NCI-H1092 (cell line): ENCODE results near the gene ATP13A4.

Source experiments
- DNase-seq: peaks from one replicate; lab custom pipeline; 2025; lab: John Stamatoyannopoulos, UW

ATP13A4 gene

DNA sequence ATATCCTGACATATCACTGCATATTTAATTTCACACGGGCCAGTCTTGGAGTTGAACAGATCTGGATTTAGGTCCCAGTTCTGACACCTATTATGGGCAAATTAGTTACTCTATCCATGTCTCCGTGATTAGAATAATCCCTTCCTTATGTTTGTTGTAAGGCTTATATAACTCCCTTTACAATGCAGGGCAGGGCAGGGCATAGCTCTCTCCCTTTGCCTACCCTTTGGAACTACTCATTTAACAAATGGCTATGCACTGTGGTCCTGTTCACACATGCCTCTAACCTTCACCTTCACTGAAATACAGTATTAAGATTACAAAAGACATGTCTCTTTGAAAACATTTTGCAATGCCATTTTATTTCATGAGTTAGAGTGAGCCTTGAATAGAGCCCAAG is 151.4 kb downstream of the ATP13A4 start:
- no peak for DNase-seq

DNA sequence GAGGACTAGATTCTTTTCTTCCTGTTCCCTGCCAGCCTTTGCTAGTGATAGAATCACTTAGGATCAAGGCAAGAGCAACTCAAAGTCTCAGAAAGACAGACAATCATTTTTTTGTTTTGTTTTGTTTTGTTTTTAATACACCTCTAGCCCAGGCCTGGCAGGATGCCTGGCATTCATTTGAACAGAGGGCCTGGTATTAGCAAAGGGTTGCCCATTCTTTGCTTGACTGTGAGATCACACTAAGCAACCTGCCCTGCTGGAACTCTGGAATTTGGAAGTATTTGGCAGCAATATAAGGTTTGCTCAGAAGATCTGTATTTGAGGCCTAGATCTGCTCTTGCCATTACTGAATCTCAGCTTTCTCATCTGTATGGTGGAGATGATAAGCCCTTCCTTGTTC is 154.4 kb downstream of the ATP13A4 start:
- DNase-seq: no peak

DNA sequence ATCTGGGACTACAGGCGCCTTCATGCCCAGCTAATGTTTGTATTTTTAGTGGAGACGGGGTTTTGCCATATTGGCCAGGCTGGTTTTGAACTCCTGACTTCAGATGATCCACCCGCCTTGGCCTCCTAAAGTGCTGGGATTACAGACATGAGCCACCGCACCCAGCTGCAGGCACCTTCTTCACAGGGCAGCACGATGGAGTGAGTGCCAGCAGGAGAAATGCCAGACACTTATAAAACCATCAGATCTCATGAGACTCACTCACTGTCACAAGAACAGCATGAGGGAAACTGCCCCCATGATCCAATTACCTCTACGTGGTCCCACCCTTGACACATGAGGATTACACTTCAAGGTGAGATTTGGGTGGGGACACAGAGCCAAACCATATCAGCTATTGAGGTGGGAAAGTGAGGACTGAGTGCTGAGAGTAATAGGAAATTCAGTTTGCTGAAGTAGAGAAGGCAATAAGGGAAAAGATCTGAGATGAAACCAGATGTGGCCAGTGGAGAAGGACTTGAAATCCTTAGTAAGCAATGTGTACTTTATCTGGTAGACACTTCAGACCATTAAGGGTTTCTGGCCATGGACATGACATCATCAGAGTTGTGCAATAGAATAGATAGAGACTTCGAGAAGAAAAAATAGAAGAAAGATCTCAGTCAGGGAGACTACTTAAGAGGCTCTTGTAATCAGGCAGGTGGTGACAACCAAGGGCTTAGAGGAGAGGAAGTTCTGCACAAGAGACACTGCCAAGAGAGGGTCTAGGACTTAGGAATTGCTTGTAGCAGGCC is 158.0 kb downstream of the ATP13A4 start:
- DNase-seq: no peak

DNA sequence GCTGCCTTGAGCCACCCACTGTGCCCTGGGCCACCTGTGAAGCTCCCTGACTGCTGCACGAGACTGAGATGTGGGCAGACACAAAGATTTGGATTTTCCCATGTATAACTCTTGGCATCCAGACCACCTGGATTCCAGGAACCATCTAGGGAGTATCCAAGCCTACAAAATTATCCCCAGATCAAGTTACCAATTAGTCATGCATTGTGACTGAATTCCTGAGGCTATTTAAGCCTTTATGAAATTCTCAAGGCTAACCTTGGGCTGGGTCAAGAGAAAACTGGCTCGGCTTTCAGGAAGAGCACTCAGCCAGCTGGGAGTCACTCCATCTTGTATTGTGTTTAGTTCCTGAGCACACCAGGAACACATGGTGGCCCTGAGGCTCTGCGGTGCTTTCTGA is 162.8 kb downstream of the ATP13A4 start:
- DNase-seq: no peak

DNA sequence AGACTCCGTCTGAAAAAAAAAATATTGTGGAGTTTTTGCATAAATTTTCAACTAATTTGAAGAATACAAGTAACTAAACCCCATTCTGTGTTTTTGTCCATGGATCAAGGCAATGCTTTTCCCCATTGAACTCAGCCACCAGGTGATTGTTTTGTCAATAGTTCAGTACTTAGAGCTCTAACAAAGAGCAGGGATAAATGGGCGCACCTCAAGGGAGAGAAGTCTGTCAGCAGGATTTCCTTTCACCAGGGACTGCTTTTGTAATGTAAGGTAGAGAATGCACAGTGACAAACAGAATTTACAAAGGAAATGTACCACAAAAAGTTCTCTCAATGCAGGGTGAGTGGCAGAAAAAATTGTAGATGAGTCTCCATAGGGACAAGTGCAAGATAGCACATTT is 165.4 kb downstream of the ATP13A4 start:
- DNase-seq: no peak

DNA sequence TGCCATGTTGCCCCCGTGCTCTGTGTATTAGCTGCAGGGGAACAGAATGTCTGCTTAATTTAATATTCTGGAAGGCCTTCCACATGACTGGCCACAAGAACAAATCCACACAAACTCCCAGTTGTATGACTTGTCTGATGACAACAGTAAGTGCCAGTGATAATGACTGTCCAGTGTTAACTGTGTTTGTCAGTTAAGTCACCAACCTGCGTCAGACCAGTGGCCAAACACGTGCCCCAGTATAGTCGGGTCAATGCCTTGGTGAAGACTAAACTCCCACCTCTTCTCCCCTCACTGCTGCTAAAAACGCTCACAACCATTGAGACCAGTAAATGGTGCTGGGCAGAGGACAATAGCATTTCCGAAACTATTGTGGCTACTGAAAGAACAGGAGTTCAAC is 166.3 kb downstream of the ATP13A4 start:
- DNase-seq: no peak

DNA sequence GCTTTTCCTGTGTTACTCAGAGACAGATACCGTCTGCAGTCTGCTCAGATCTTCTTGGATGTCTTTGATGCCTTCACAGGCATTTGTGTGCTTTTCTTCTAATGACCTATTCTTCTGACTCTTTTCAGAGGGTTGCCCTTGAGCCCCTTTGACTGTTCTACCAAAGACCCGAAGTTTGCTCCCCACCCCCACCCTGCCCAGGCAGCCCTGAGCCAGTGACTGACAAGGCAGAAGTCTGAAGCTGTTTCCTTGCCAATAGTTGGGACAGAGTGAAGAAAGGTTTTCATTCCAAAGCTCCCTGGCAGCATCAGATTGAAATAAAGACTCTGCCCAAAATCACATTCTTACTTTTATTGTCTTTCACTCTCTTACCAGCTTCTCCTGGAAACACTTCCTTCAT is 167.1 kb downstream of the ATP13A4 start:
- DNase-seq: no peak

DNA sequence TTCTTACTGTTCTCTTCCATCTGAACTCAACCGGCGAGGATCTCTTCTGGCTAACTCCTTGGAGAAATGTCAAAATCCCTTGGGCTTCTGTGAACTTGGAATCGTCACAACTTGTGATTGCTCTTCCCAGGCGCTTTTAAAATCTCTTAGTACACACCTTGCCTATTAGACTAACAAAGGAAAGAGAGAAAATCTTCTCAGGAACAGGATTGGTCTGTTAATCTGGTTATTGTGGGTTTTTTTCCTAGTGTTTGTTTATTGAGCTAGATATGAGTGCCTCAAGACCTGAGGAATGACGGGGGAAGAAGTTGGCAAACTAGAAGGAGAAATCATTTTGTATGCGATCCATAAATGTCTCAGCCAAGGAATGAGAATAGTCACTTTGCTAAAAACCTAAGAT is 176.0 kb downstream of the ATP13A4 start, which contains the start of gene ATP13A5:
TSS of gene ATP13A5 (minus strand) at position 48 of the 400 bp plus-strand sequence. CDS start at position 20, 28 bp downstream.
- no peak for DNase-seq

DNA sequence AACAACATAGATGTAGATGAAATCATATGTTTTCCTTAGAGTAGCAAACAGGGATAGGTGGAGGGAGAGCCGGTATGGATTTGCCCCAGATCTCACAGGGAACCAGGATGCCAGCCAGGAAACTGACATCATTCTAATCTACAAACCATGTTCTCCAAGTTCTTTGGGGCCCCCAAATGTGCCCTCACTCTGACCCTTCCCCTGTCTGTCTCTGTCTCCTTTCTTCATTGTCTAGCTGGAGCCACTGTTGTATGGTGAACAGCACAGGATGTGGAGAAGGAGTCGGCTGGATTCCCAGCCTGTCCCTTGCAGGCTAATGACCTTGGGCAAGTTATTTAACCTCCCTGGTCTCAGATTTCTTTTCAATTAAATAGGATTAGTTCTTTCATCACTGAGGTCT is 177.1 kb downstream of the ATP13A4 start:
- DNase-seq: no peak

DNA sequence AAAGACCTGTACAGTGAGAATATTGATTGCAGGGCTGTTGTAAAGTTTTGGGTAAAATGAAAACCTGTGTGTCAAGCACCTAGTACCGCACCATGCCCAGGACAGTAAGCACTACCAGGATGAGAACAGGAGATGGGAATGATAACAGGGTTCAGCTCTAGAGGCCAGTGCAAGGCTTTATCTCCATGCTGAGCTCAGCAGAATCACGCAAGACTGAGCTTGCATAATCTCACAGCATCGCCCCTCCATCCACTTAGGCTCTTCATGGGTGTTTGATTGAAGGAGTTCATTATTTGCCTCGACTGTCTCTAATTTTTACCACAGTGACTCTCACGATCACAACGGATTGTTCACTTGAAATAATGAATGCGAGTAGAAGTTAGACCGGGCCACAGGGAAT is 179.1 kb downstream of the ATP13A4 start:
- no peak for DNase-seq

DNA sequence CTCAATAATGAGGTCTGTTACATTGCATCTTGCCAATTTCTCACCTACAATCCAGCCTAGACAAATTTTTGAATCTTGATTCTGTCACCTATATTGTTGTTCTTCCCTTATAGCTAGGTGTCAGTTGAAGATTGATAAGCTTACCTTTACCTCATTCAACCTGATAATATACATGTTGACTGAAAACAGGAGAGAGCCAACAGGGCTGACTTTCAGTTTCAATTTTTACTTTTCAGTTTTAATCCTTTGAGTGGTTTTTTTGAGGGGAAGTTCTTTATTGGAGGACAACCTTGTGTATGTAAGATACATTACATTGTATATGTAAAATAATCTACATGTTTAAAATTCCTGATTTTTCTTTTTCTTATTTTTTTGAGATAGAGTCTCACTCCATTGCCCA is 181.9 kb downstream of the ATP13A4 start:
- no peak for DNase-seq

DNA sequence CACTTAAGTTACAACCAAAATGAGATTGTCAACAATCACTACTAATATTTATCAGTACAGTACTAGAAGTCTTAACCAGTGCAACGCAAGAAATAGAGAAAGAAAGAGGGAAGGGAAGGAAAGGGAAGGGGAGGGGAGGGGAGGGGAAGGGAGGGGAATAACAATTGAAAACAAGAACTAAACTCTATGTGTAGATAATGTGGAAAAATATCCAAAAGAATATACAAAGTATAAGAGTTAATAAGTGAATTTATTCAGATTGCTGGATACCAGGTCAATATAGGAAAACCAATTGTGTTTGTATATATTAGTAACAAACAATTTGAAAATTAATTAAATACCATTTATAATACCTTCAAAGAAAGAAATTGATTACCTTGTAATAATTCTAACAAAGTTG is 186.8 kb downstream of the ATP13A4 start:
- no peak for DNase-seq

DNA sequence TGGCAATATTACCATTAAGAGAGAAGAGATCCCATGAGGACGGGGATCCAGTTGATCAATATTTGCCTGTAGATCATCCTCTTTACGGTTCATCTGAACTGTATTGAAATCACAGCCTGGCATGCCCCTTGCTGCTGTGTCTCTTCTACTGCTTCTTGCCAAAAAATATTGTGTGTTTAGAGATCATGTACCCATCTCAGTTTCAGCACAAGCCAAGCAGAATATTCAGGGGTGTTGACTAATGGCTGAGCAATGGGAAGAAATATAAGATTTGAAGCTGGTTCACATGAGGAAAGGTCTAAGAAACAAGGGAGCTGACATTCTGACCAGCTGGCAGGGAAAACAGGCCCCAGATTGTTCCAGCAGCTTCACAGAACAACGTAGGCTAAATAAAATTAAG is 197.4 kb downstream of the ATP13A4 start:
- DNase-seq: no peak

DNA sequence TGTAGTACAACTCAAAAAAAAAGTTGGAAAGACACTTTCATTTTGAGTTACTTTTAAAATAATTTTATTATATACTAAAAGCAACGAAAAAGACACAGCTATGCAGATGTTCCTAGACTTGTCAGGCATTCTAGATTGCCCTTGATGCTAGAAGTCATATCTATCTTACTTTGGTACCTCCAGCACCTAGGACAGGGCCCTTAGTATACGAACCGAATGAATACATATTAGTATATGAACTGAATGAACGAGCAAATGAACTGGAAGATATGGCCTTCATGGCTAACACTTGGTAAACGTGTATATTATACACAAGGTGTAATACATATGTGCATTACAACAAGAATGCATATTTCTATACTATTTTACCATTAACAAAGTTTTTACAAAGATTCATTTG is 200.3 kb downstream of the ATP13A4 start:
- DNase-seq: no peak
